Measurements from ENCODE around the gene SFXN3.

GRCh38 chr10:101065481-101066145 is 34.6 kb downstream of the SFXN3 start:
- TF ChIP-seq CTCF (conservative IDR thresholded peaks at IDR 0.05; ENCODE audit: low read depth in 2 of 2) (no peak), EZH2phosphoT487 (IDR thresholded peaks at IDR 0.05; ENCODE audit: unreplicated experiment) (no peak), REST (IDR thresholded peaks at IDR 0.05; ENCODE audit: unreplicated experiment) (no peak), STAT1 (IDR thresholded peaks at IDR 0.05; ENCODE audit: unreplicated experiment) (no peak)
